GM11168 (cell line): ENCODE measurements around the gene REEP1.
"Not testable (repeated sequence)": the region's sequence is repeated elsewhere in the genome, so short reads cannot be mapped to it uniquely, and the experiment has no call there.

ENCODE experiments used
- in situ Hi-C: fragments of 300-500 bp; cut with MboI; formaldehyde crosslinking; loops from one replicate; pipeline ENCODE4 v1.12.0; 2022; ENCODE audit warnings: low sequenced_read_pairs; ENCODE audit not compliant: unreplicated experiment

Gene REEP1

GRCh38 chr2:86230961-86231360 lies 106.5 kb downstream of the REEP1 start:
- in situ Hi-C loops: loop anchor here (10.0 kb wide), 1 partner anchor 134 kb away; no protein-coding TSS in a partner anchor

DNA sequence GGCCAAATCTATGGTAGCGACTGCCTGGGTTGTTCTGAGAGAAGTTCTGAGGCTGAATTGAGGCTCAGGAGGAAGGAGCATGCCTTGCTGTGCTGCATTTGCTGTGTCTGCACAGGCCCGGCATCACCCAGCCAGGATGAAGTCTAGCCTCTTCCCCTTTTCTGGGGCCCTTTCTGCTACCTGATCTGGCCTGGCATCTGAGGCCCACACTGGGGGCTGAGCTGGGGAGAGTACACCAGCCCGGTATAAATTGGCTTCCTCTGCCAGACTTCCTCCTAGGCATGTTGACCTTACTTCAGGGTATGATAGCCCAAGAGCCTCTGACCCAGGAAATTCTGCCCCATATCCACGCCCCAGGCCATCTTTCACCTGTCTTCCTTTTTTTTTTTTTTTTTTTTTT lies 108.2 kb downstream of the REEP1 start:
- in situ Hi-C loops: no loop called here

- in situ Hi-C loops: not testable (repeated sequence)
Measured at GRCh38 chr2:86228574-86228973, 108.9 kb downstream of the REEP1 start.

DNA sequence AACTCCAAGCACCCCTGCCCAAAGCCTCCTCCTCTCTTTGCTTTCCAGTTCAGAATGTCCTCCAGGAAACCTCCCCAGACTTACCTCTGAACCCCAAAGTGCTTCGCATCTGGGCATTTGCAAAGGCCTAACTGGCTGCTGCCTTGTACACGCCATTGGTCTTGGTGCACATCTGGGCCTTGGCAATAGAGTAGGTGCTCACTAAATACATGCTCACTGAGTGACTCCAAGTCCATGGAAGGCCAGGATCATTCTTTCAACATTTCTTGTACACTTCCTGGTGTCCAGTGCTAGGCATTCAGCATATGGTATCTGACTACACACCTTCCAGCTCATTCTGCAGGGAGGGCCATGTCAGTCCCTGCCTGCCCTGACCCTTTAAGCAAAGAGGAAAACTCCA lies 109.7 kb downstream of the REEP1 start:
- in situ Hi-C loops: no loop called here

- in situ Hi-C loops: no loop called here
Measured at GRCh38 chr2:86226636-86227520, 110.5 kb downstream of the REEP1 start.

GRCh38 chr2:86226070-86226469 lies 111.4 kb downstream of the REEP1 start:
- in situ Hi-C loops: no loop called here

DNA sequence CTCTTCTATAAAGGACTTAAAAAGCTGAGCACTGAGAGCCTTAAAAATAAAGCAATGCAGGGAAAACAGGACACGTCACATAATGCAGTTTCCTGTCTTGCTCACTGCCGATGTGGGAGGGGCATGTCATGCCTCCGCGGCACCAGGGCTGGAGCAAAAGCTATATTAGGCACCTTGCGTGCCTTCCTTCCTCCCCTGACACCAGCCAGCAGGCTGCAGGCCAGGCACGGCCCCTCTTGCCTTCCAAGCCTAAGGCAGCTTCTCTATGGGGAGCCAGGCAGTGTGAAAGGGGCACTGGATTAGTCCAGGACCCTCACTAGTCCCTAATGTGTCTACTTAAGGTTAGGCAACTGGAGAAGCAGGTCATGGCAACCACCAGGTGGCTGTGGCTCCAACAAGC lies 111.8 kb downstream of the REEP1 start:
- in situ Hi-C loops: no loop called here

DNA sequence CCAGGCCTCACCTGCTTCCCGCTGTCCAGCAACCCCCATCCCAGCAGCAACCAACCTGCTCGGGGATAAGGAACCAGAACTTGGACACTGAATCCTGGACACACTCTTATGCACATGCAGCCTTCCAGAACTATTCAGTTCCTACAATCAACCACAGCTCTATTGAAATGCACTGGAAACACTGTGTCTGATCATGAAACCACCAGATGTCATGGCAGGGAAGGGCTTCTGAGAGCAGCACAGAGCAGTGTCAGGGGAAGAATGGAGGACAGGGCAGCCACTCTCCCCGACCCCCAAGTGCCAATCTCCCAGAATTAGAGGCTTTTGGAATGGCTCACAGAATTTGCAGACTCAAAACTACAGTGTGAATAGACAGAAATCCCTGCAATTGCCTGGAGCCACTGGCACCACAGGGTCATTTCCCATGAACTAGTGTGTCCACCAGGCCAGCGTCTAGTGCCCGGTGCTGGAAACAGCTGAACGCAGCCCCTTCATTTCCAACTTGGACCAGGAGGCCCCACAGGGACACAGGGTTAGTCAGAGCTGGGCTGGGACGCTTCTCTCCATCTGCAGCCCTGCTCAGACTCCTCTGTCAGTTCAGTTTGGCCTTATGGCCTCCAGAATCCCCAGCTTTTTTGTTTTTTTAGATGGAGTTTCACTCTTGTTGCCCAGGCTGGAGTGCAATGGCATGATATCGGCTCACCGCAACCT lies 112.6 kb downstream of the REEP1 start:
- in situ Hi-C loops: no loop called here

DNA sequence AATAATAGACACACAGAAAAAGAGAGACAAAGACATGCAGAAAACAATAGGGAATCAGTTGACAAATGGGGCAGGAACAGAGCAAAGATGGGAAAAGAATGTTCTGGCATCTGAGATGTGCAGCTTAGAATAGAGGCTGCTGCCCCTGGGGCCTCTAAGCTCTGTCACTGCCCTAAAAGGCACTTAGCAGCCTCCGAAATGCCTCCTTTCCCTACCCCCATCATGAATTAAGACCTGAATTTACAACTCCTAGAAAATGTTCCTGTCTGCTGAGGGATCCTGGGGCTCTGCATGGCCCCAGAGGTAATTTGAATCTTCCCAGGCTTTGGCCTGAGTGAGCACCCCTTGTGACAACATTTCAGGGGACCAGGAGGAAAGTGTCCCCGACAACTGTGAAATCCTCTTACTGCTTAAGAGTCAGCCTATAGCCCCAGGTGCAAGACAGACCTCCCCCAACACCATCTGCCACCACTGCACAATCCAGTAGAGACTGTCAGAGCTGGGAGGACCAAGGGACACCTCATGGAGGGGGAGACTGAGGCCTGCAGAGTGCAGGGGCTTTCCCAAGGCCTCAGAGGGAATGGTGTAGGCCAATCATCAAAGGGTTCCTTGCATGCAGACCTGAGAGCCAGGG lies 113.4 kb downstream of the REEP1 start:
- in situ Hi-C loops: no loop called here

GRCh38 chr2:86223140-86223926 lies 114.1 kb downstream of the REEP1 start:
- in situ Hi-C loops: no loop called here

DNA sequence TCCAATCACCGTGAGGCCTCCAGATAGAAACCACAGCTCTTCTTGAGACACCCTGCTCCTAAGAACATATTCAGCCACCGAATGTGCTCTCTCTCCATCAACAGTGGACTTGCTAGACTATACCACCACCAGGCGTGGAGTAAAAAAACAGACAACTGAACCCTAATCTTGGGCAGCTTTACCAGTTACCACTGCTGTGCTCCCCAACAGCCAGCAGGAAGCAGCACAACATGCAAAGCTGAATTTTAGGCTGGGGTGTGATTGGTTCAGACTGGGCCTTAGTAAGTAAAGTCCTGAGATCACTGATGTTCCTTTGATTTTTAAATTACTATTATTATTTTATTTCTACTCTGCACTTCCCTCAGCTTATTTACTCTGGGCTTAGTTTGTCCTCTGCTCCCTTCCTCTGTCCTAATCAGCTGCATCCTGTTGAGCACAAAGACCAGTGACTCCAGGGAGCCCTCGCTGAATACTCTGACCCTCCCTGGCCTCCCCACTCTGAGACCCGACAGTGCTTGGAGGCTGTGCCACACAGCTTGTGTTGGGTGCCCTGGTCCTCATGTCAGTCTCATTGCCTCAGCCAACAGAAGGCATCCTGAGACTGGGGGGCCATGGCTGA lies 116.3 kb downstream of the REEP1 start:
- in situ Hi-C loops: no loop called here

DNA sequence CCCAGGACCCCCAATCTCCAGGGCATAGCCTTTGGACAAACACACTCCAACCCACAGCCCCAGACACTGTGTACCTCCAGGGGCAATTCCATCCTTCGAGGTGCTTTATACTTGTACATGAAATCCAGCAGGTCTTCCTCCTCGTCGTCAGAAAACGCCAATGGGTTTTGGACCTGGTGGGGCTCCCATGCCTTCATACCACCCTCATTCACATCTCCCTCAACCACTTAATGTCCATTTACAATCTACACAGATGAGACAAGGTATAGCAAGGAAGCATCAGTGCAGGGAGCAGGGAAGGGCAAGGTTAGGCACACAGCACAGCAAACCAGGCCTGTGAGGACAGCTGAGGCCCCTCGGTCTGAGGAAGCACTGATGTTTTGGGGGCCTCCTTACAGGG lies 117.5 kb downstream of the REEP1 start:
- in situ Hi-C loops: no loop called here

DNA sequence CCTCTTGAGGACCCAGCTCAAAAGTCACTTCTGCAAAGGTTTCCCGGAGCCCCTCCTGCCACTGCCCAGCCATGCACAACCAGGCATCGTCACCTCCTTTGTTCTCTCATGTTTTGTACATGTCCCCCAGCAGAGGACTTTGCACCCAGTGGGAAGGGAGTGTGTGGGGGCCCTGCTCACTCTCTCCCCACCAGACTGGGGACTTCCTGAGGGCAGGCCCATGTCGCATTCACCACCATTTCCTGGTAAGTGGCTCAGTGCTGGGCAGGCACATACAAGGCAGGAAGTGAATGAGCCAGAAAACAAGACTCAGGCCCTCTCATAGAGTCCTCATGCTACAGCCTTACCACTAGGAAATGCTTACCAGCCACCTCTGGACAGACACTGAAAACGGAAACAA lies 119.3 kb downstream of the REEP1 start:
- in situ Hi-C loops: no loop called here

- in situ Hi-C loops: no loop called here
Measured at GRCh38 chr2:86216575-86217555, 120.6 kb downstream of the REEP1 start.

DNA sequence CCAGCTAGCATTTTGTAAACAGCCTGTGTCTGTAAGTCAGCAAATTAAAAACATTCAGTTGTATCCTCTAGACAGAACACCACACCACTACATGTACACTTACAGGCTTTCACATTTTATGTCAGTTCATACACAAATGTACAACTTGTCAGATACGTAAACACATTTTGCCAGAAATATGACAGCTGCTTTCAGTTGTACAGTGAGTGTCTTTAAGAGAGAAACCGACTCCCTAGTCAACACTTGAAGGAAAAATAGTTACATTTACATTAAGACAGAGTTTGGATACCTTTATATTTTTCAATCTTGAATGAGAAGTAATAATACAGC lies 123.0 kb downstream of the REEP1 start:
- in situ Hi-C loops: no loop called here

GRCh38 chr2:86213699-86214502 lies 123.5 kb downstream of the REEP1 start:
- in situ Hi-C loops: no loop called here

- in situ Hi-C loops: no loop called here
Measured at GRCh38 chr2:86213056-86213455, 124.4 kb downstream of the REEP1 start.

- in situ Hi-C loops: no loop called here
Measured at GRCh38 chr2:86211796-86212188, 125.6 kb downstream of the REEP1 start.
